PFSK-1 (cell line): ENCODE measurements around the gene TMEM50B.

Source experiments
- POLR2AphosphoS5 ChIP-seq: IDR thresholded peaks from 2 replicates; pipeline ENCODE4 v1.6.1; 2012; ENCODE audit warnings: low read depth, mild to moderate bottlenecking, control low read depth, low read length, moderate library complexity
- REST ChIP-seq, 2 experiments: IDR thresholded peaks; 2 replicates each; pipeline versions ENCODE4 v1.6.1 to v1.8.0; 2011 to 2012; ENCODE audit warnings: low read depth in 2 of 2, low read length in 2 of 2, control low read depth in 1 of 2, inconsistent platforms in 1 of 2, mild to moderate bottlenecking in 1 of 2, moderate library complexity in 1 of 2; ENCODE audit not compliant: insufficient read depth in 1 of 2
- SIN3A ChIP-seq: IDR thresholded peaks from 2 replicates; pipeline ENCODE4 v1.6.1; 2012; ENCODE audit warnings: mild to moderate bottlenecking, low read length, moderate library complexity, borderline replicate concordance; ENCODE audit not compliant: insufficient read depth

GRCh38 chr21:33402001-33402979 lies 77.5 kb downstream of the TMEM50B start:
- no peak for TF ChIP-seq POLR2AphosphoS5
- no peak for TF ChIP-seq SIN3A
- no peak for TF ChIP-seq REST (IDR thresholded peaks at IDR 0.05; ENCODE audit: insufficient read depth in 1 of 2, low read depth in 2 of 2, low read length in 2 of 2)
